GM23338 (cell line): Measurements from ENCODE around the gene CFAP100. TPM values are rescaled to one million over a fixed set of nuclear protein-coding genes. Genes with fewer than 3 reads are reported as not detected.

Source experiments
- ATAC-seq: fragments of 200-7000 bp; cut with Tn5 transposase; 3 replicates; pipeline ENCODE4 v1.9.1; 2020
- DNase-seq: peaks from one replicate; pipeline ENCODE4 v3.0.0-alpha.2; 2015; ENCODE audit warnings: low spot score
- H2AFZ ChIP-seq: fragments of 200-600 bp; sonication (generic); 2 replicates; pipeline ENCODE4 v1.8.0; 2016; ENCODE audit warnings: antibody characterized with exemption, mild to moderate bottlenecking, moderate library complexity
- H3F3A ChIP-seq: fragments of 200-600 bp; sonication (generic); replicated peaks from 2 replicates; pipeline ENCODE4 v1.8.0; 2017; ENCODE audit warnings: antibody characterized with exemption, mixed run types, low read depth
- H3K27ac ChIP-seq: fragments of 200-600 bp; sonication (generic); 2 replicates; pipeline ENCODE4 v1.6.1; 2016; ENCODE audit warnings: low read depth
- H3K27me3 ChIP-seq: fragments of 200-600 bp; sonication (generic); 2 replicates; pipeline ENCODE4 v1.8.0; 2016; ENCODE audit warnings: mild to moderate bottlenecking, mixed run types, moderate library complexity; ENCODE audit not compliant: insufficient read depth
- H3K36me3 ChIP-seq: fragments of 200-600 bp; sonication (generic); 2 replicates; pipeline ENCODE4 v1.8.0; 2016; ENCODE audit warnings: mild to moderate bottlenecking; ENCODE audit not compliant: insufficient read depth
- H3K4me1 ChIP-seq: fragments of 200-600 bp; sonication (generic); 2 replicates; pipeline ENCODE4 v1.8.0; 2016; ENCODE audit warnings: mild to moderate bottlenecking, moderate library complexity; ENCODE audit not compliant: insufficient read depth
- H3K4me2 ChIP-seq: fragments of 200-600 bp; sonication (generic); 2 replicates; pipeline ENCODE4 v1.7.1; 2017; ENCODE audit warnings: mixed run types
- H3K4me3 ChIP-seq: fragments of 200-600 bp; sonication (generic); 2 replicates; pipeline ENCODE4 v1.6.1; 2016; ENCODE audit warnings: mixed run types
- H3K79me2 ChIP-seq: fragments of 200-600 bp; sonication (generic); replicated peaks from 2 replicates; pipeline ENCODE4 v1.8.0; 2017; ENCODE audit warnings: mild to moderate bottlenecking; ENCODE audit not compliant: insufficient read depth
- H3K9me2 ChIP-seq: fragments of 200-600 bp; sonication (generic); 2 replicates; pipeline ENCODE4 v1.8.0; 2017; ENCODE audit not compliant: insufficient read depth
- H4K20me1 ChIP-seq: fragments of 200-600 bp; sonication (generic); replicated peaks from 2 replicates; pipeline ENCODE4 v1.8.0; 2017; ENCODE audit warnings: mild to moderate bottlenecking; ENCODE audit not compliant: insufficient read depth
- H3K27ac Mint-ChIP-seq: 2 replicates; pipeline ENCODE4 v1.8.0; 2020; ENCODE audit warnings: inconsistent platforms, mild to moderate bottlenecking, moderate library complexity, mixed read lengths
- H3K27me3 Mint-ChIP-seq: 3 replicates; pipeline ENCODE4 v1.8.0; 2022; ENCODE audit warnings: low read depth, mild to moderate bottlenecking, moderate library complexity, mixed read lengths, inconsistent platforms; ENCODE audit not compliant: insufficient read depth, poor library complexity
- H3K36me3 Mint-ChIP-seq: 3 replicates; pipeline ENCODE4 v1.8.0; 2021; ENCODE audit warnings: low read depth, mild to moderate bottlenecking, inconsistent platforms, moderate library complexity, mixed read lengths
- H3K4me1 Mint-ChIP-seq: 3 replicates; pipeline ENCODE4 v1.8.0; 2020; ENCODE audit warnings: mild to moderate bottlenecking, inconsistent platforms, mixed read lengths
- H3K4me3 Mint-ChIP-seq: 3 replicates; pipeline ENCODE4 v1.8.0; 2021; ENCODE audit warnings: moderate library complexity, mild to moderate bottlenecking, inconsistent platforms, mixed read lengths
- H3K9me3 Mint-ChIP-seq: 3 replicates; pipeline ENCODE4 v1.8.0; 2020; ENCODE audit warnings: moderate library complexity, mild to moderate bottlenecking, inconsistent platforms, mixed read lengths
- CREB1 ChIP-seq: fragments of 250-450 bp; sonication (Bioruptor Pico); IDR thresholded peaks from 2 replicates; pipeline ENCODE4 v1.5.0; 2020; ENCODE audit warnings: low read depth, mild to moderate bottlenecking, moderate library complexity
- CTCF ChIP-seq, 2 experiments: fragments of 200-600 bp in 1 of 2; sonication (generic) in 1 of 2; conservative IDR thresholded peaks; 2 replicates each; pipeline versions ENCODE4 v1.5.1 to v1.6.1; 2016 to 2017; ENCODE audit warnings: antibody characterized with exemption in 2 of 2, low read depth in 2 of 2, mild to moderate bottlenecking in 2 of 2, moderate library complexity in 1 of 2
- ETS1 ChIP-seq: IDR thresholded peaks from 2 replicates; pipeline ENCODE4 v1.6.1; 2016; ENCODE audit warnings: antibody characterized with exemption
- EZH2 ChIP-seq: fragments of 200-600 bp; sonication (generic); IDR thresholded peaks from one replicate; pipeline ENCODE4 v1.8.0; 2017; ENCODE audit warnings: antibody characterized with exemption, mild to moderate bottlenecking, low read depth; ENCODE audit not compliant: unreplicated experiment
- EZH2phosphoT487 ChIP-seq: fragments of 200-600 bp; sonication (generic); IDR thresholded peaks from one replicate; pipeline ENCODE4 v1.8.1; 2018; ENCODE audit warnings: antibody characterized with exemption; ENCODE audit not compliant: unreplicated experiment
- JUNB ChIP-seq: IDR thresholded peaks from one replicate; pipeline ENCODE4 v1.6.1; 2016; ENCODE audit warnings: antibody characterized with exemption; ENCODE audit not compliant: unreplicated experiment
- NANOG ChIP-seq: IDR thresholded peaks from 2 replicates; pipeline ENCODE4 v1.6.1; 2016; ENCODE audit warnings: antibody characterized with exemption, borderline replicate concordance
- POLR2AphosphoS5 ChIP-seq: IDR thresholded peaks from 2 replicates; pipeline ENCODE4 v1.6.1; 2016; ENCODE audit warnings: antibody characterized with exemption, low read depth
- STAT1 ChIP-seq: IDR thresholded peaks from one replicate; pipeline ENCODE4 v1.6.1; 2016; ENCODE audit warnings: antibody characterized with exemption; ENCODE audit not compliant: unreplicated experiment
- ZNF114 ChIP-seq: fragments of 250-450 bp; sonication (Bioruptor Pico); IDR thresholded peaks from 2 replicates; pipeline ENCODE4 v1.5.0; 2020; ENCODE audit warnings: mild to moderate bottlenecking, moderate library complexity
- ZNF331 ChIP-seq: fragments of 250-450 bp; sonication (Bioruptor Pico); IDR thresholded peaks from 2 replicates; pipeline ENCODE4 v1.5.0; 2020; ENCODE audit warnings: low read depth, mild to moderate bottlenecking, moderate library complexity
- polyA plus RNA-seq: library from polyadenylated mRNA; unstranded; fragments of >200 nt; fragmentation: Nextera tagmentation; extraction: Ambion mirVana; gene quantifications from 2 replicates; pipeline ENCODE4 v1.2.1, GENCODE V29; 2016
- total RNA-seq: library from RNA; depleted of rRNA; stranded (reverse); fragments of >200 nt; shearing (Covaris generic); gene quantifications from 2 replicates; pipeline ENCODE4 v1.2.3, GENCODE V29; 2014
- TF ChIP-seq, protein P1 (sequence below): IDR thresholded peaks from one replicate; pipeline ENCODE4 v1.6.1; 2018; ENCODE audit warnings: antibody characterized with exemption; ENCODE audit not compliant: unreplicated experiment
- TF ChIP-seq, protein P2 (sequence below): fragments of 250-450 bp; sonication (Bioruptor Pico); IDR thresholded peaks from 2 replicates; pipeline ENCODE4 v1.5.0; 2020; ENCODE audit warnings: mild to moderate bottlenecking, moderate library complexity

CFAP100 gene
- total and polyA plus RNA-seq, 2 experiments from 2014 or later = 0.07 TPM; not detected in 1

GRCh38 chr3:126402666-126403302 is 8.1 kb downstream of the CFAP100 start:
- DNase-seq (no peak), ATAC-seq (no peak; the same call in 2 of the 3 replicates)
- Histone ChIP-seq H2AFZ (no peak overlapping the region), H3F3A (no peaks in the 10 kb centered on the region), H3K27ac (no peak overlapping the region), H3K27me3 (no peaks in the 10 kb centered on the region), H3K4me2 (no peak overlapping the region), H3K9me2 (no peaks in the 10 kb centered on the region; the same call in 1 of the 2 replicates), H4K20me1 (no peaks in the 10 kb centered on the region), H3K36me3 (no peaks in the 10 kb centered on the region), H3K4me1 (no peaks in the 10 kb centered on the region), H3K4me3 (no peak overlapping the region), H3K79me2 (no peaks in the 10 kb centered on the region)
- Mint-ChIP-seq H3K27ac (no peak overlapping the region), H3K36me3 (no peaks in the 10 kb centered on the region; the same call in 2 of the 3 replicates), H3K27me3 (peaks cover 3% of the 10 kb centered on the region), H3K9me3 (no peaks in the 10 kb centered on the region), H3K4me1 (peaks cover 19% of the 10 kb centered on the region), H3K4me3 (no peak overlapping the region)
- no peak for TF ChIP-seq EZH2
- no peak for TF ChIP-seq STAT1
- TF ChIP-seq ZNF331 (CRISPR knock-in tag) = no peak
- TF ChIP-seq ZNF114 (CRISPR knock-in tag) = no peak
- TF ChIP-seq, protein P1, sequence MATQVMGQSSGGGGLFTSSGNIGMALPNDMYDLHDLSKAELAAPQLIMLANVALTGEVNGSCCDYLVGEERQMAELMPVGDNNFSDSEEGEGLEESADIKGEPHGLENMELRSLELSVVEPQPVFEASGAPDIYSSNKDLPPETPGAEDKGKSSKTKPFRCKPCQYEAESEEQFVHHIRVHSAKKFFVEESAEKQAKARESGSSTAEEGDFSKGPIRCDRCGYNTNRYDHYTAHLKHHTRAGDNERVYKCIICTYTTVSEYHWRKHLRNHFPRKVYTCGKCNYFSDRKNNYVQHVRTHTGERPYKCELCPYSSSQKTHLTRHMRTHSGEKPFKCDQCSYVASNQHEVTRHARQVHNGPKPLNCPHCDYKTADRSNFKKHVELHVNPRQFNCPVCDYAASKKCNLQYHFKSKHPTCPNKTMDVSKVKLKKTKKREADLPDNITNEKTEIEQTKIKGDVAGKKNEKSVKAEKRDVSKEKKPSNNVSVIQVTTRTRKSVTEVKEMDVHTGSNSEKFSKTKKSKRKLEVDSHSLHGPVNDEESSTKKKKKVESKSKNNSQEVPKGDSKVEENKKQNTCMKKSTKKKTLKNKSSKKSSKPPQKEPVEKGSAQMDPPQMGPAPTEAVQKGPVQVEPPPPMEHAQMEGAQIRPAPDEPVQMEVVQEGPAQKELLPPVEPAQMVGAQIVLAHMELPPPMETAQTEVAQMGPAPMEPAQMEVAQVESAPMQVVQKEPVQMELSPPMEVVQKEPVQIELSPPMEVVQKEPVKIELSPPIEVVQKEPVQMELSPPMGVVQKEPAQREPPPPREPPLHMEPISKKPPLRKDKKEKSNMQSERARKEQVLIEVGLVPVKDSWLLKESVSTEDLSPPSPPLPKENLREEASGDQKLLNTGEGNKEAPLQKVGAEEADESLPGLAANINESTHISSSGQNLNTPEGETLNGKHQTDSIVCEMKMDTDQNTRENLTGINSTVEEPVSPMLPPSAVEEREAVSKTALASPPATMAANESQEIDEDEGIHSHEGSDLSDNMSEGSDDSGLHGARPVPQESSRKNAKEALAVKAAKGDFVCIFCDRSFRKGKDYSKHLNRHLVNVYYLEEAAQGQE = no peak
- no peak for TF ChIP-seq JUNB
- TF ChIP-seq, protein P2, sequence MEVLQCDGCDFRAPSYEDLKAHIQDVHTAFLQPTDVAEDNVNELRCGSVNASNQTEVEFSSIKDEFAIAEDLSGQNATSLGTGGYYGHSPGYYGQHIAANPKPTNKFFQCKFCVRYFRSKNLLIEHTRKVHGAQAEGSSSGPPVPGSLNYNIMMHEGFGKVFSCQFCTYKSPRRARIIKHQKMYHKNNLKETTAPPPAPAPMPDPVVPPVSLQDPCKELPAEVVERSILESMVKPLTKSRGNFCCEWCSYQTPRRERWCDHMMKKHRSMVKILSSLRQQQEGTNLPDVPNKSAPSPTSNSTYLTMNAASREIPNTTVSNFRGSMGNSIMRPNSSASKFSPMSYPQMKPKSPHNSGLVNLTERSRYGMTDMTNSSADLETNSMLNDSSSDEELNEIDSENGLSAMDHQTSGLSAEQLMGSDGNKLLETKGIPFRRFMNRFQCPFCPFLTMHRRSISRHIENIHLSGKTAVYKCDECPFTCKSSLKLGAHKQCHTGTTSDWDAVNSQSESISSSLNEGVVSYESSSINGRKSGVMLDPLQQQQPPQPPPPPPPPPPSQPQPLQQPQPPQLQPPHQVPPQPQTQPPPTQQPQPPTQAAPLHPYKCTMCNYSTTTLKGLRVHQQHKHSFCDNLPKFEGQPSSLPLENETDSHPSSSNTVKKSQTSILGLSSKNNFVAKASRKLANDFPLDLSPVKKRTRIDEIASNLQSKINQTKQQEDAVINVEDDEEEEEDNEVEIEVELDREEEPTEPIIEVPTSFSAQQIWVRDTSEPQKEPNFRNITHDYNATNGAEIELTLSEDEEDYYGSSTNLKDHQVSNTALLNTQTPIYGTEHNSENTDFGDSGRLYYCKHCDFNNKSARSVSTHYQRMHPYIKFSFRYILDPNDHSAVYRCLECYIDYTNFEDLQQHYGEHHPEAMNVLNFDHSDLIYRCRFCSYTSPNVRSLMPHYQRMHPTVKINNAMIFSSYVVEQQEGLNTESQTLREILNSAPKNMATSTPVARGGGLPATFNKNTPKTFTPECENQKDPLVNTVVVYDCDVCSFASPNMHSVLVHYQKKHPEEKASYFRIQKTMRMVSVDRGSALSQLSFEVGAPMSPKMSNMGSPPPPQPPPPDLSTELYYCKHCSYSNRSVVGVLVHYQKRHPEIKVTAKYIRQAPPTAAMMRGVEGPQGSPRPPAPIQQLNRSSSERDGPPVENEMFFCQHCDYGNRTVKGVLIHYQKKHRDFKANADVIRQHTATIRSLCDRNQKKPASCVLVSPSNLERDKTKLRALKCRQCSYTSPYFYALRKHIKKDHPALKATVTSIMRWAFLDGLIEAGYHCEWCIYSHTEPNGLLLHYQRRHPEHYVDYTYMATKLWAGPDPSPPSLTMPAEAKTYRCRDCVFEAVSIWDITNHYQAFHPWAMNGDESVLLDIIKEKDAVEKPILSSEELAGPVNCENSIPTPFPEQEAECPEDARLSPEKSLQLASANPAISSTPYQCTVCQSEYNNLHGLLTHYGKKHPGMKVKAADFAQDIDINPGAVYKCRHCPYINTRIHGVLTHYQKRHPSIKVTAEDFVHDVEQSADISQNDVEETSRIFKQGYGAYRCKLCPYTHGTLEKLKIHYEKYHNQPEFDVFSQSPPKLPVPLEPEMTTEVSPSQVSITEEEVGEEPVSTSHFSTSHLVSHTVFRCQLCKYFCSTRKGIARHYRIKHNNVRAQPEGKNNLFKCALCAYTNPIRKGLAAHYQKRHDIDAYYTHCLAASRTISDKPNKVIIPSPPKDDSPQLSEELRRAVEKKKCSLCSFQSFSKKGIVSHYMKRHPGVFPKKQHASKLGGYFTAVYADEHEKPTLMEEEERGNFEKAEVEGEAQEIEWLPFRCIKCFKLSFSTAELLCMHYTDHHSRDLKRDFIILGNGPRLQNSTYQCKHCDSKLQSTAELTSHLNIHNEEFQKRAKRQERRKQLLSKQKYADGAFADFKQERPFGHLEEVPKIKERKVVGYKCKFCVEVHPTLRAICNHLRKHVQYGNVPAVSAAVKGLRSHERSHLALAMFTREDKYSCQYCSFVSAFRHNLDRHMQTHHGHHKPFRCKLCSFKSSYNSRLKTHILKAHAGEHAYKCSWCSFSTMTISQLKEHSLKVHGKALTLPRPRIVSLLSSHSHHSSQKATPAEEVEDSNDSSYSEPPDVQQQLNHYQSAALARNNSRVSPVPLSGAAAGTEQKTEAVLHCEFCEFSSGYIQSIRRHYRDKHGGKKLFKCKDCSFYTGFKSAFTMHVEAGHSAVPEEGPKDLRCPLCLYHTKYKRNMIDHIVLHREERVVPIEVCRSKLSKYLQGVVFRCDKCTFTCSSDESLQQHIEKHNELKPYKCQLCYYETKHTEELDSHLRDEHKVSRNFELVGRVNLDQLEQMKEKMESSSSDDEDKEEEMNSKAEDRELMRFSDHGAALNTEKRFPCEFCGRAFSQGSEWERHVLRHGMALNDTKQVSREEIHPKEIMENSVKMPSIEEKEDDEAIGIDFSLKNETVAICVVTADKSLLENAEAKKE (CRISPR knock-in tag) = no peak
- TF ChIP-seq CTCF (conservative IDR thresholded peaks at IDR 0.05; ENCODE audit: low read depth in 2 of 2) = no peak
- no peak for TF ChIP-seq ETS1
- TF ChIP-seq CREB1 (CRISPR knock-in tag) = no peak
- TF ChIP-seq POLR2AphosphoS5 = no peak
- TF ChIP-seq EZH2phosphoT487 = no peak
- no peak for TF ChIP-seq NANOG
